Measurements from ENCODE around the gene ALKBH1. TPM values are rescaled to one million over a fixed set of nuclear protein-coding genes. Genes with fewer than 3 reads are reported as not detected.
A peak's percentile ranks its signal among the peaks of the same experiment; 100 is the strongest.

Gene ALKBH1
- total and polyA plus RNA-seq, 12 donors, result 3.5 to 18.0 (median 12.0) TPM

DNA sequence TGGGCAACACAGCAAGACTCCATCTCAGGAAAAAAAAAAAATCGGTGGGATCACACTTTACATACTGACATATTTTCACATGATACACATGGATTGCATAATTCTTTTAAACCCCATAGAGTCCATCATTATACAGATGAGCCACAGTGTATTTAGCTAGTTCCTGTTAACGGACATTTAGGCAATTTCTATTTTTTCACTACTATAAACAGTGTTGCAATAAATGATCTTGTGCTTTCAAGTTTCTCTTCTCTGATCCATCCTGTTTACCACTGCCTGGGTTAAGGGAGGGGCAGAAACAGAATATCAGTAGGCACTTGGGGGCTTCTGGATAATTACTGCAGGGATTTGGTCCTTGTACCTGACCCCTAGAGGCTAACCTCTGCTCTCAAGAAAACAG lies 48.0 kb downstream of the ALKBH1 start:
- no peaks in the 10 kb centered on the region for H3K36me3 ChIP-seq (replicated peaks in 1 of 2)
- no peak overlapping the region for H3K4me3 ChIP-seq
- peaks cover 0 to 7% of the 10 kb centered on the region in 2 donors for H3K4me1 ChIP-seq (replicated peaks in 1 of 2)
- intact Hi-C loops (cut with DNase I), result loop anchor here (5.0 kb wide), 2 partner anchors 37 to 42 kb away; no protein-coding TSS in a partner anchor
- WGBS, 4 donors, result 60 to 69% (median 66%) methylated on average over 2 of the region's 2 CpGs
- no peak for DNase-seq
- no peaks in the 10 kb centered on the region for H3K27me3 ChIP-seq
- peak overlapping the region in 1 of 5 donors; percentile 6 for H3K27ac ChIP-seq
- no peaks in the 10 kb centered on the region for H3K9me3 ChIP-seq (replicated peaks in 1 of 3)
- no peak for TF ChIP-seq POLR2A (IDR thresholded peaks at IDR 0.05)

GRCh38 chr14:77657280-77657679 lies 50.5 kb downstream of the ALKBH1 start:
- TF ChIP-seq CTCF (IDR thresholded peaks at IDR 0.05), result no peak
- TF ChIP-seq POLR2A (IDR thresholded peaks at IDR 0.05), result no peak
- Histone ChIP-seq H3K4me3 (no peak overlapping the region), H3K4me1 (replicated peaks in 1 of 2) (no peaks in the 10 kb centered on the region), H3K27ac (peak overlapping the region in 2 of 5 donors; percentile 12 to 22), H3K36me3 (replicated peaks in 1 of 2) (no peaks in the 10 kb centered on the region), H3K27me3 (no peaks in the 10 kb centered on the region), H3K9me3 (replicated peaks in 1 of 3) (no peaks in the 10 kb centered on the region)
- DNase-seq, result peak in 1 of 7 donors; percentile 33
- WGBS, 4 donors, result 48 to 58% (median 53%) methylated on average over 5 of the region's 5 CpGs
- intact Hi-C loops (cut with DNase I), result loop anchor here in 1 of 2 donors (5.0 kb wide), 1 partner anchor 45 kb away; no protein-coding TSS in a partner anchor

DNA sequence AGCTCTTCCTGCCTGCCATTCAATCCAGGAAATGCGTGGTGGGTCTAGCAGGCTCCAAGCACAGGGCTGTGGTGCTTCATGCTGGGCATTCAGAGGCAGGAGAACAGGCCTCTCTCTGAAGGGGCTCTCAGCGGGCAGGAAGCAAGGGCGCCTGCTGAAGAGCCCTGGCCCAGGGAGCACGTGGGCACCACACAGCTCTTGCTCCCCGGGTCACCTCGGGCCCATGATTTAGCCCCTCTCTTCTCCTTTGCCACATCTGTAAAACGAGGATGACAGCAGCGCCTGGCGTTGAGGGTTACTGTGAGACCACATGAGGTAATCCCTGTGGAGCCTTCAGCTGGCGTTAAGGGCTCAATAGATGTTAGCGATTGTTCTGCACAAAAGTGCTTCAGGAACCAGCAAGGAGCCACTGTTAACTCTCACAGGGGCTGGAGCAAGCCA lies 53.8 kb downstream of the ALKBH1 start:
- Histone ChIP-seq H3K9me3 (replicated peaks in 1 of 3) (no peaks in the 10 kb centered on the region), H3K4me1 (replicated peaks in 1 of 2) (no peaks in the 10 kb centered on the region), H3K27ac (no peak overlapping the region), H3K27me3 (no peaks in the 10 kb centered on the region), H3K4me3 (no peak overlapping the region), H3K36me3 (replicated peaks in 1 of 2) (no peaks in the 10 kb centered on the region)
- no peak for DNase-seq
- intact Hi-C loops (cut with DNase I), result no loop called here
- TF ChIP-seq CTCF (IDR thresholded peaks at IDR 0.05), result no peak
- no peak for TF ChIP-seq POLR2A (IDR thresholded peaks at IDR 0.05)
- WGBS, 4 donors, result 51 to 65% (median 57%) methylated on average over 5 to 11 of the region's 11 CpGs

DNA sequence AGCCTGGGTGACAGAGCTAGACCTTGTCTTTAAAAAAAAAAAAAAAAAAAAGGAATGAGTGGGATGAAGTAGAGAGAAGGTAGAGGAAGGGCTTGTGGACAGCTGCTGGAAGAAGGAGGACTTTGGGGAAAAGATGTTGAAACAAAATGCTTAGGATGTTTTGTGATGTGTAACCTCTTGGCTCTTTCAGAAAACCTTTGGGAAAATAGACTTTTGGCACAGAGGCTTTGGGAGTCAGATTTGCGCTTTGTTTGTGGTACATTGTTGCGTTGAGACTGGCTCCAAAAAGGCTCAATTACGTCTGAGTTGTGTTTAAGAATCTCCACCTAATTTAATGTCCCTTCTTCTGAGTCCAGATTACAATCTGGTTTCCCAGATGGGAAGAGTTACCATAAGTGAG lies 58.5 kb downstream of the ALKBH1 start:
- H3K4me1 ChIP-seq (replicated peaks in 1 of 2), result no peaks in the 10 kb centered on the region
- H3K27me3 ChIP-seq, result no peaks in the 10 kb centered on the region
- DNase-seq, result no peak
- WGBS, 4 donors, result 75 to 90% (median 87%) methylated on average over 3 of the region's 3 CpGs
- TF ChIP-seq POLR2A (IDR thresholded peaks at IDR 0.05) (no peak), CTCF (IDR thresholded peaks at IDR 0.05) (no peak)
- H3K4me3 ChIP-seq, result no peak overlapping the region
- H3K27ac ChIP-seq, result no peak overlapping the region
- no peaks in the 10 kb centered on the region for H3K36me3 ChIP-seq (replicated peaks in 1 of 2)
- no peaks in the 10 kb centered on the region for H3K9me3 ChIP-seq (replicated peaks in 1 of 3)
- intact Hi-C loops (cut with DNase I), result no loop called here

- TF ChIP-seq CTCF (IDR thresholded peaks at IDR 0.05) (no peak), POLR2A (IDR thresholded peaks at IDR 0.05) (no peak)
- WGBS, 4 donors, result 41 to 88% (median 63%) methylated on average over 2 of the region's 2 CpGs
- H3K36me3 ChIP-seq (replicated peaks in 1 of 2), result no peaks in the 10 kb centered on the region
Measured at GRCh38 chr14:77648520-77649200, 59.2 kb downstream of the ALKBH1 start.

More at GRCh38 chr14:77648520-77649200, 59.2 kb downstream of the ALKBH1 start:
- no peaks in the 10 kb centered on the region for H3K4me1 ChIP-seq (replicated peaks in 1 of 2)
- no peak overlapping the region for H3K4me3 ChIP-seq
- no peaks in the 10 kb centered on the region for H3K9me3 ChIP-seq (replicated peaks in 1 of 3)
- intact Hi-C loops (cut with DNase I), result no loop called here
- no peak for DNase-seq
- no peak overlapping the region for H3K27ac ChIP-seq
- no peaks in the 10 kb centered on the region for H3K27me3 ChIP-seq
